A549 (cell line): Measurements from ENCODE around the gene DIP2C.

Experiments
- CHD2 ChIP-seq: fragments of 150-350 bp; IDR thresholded peaks from 2 replicates; pipeline ENCODE4 v1.6.1; 2014; ENCODE audit warnings: low read length; ENCODE audit not compliant: partially characterized antibody
- JUN ChIP-seq, 2 experiments: fragments of >200 bp; sonication (Bioruptor Twin); formaldehyde crosslinking; IDR thresholded peaks; 2 replicates in 1 of 2; 3 replicates in 1 of 2; pipeline ENCODE4 v1.6.1; 2016 to 2017
- MYC ChIP-seq: IDR thresholded peaks from 2 replicates; pipeline ENCODE4 v1.6.1; 2012; ENCODE audit warnings: mild to moderate bottlenecking, inconsistent platforms, low read length, improper control_type of control experiment, borderline replicate concordance
- NPAS2 ChIP-seq: fragments of 250-450 bp; sonication (Bioruptor Pico); IDR thresholded peaks from 2 replicates; pipeline ENCODE4 v1.8.0; 2022; ENCODE audit warnings: mild to moderate bottlenecking, moderate library complexity, borderline replicate concordance
- POLR2A ChIP-seq: IDR thresholded peaks from 2 replicates; pipeline ENCODE4 v1.6.1; 2012; ENCODE audit warnings: mild to moderate bottlenecking, low read length
- POLR2AphosphoS2 ChIP-seq: conservative IDR thresholded peaks from 2 replicates; pipeline ENCODE4 v1.6.1; 2012; ENCODE audit warnings: low read length, improper control_type of control experiment, inconsistent platforms
- RAD21 ChIP-seq, 2 experiments: fragments of >200 bp in 1 of 2; sonication (Bioruptor Twin) in 1 of 2; formaldehyde crosslinking in 1 of 2; IDR thresholded peaks in 1 of 2; conservative IDR thresholded peaks in 1 of 2; 2 replicates in 1 of 2; 3 replicates in 1 of 2; pipeline ENCODE4 v1.6.1; 2012 to 2018; ENCODE audit warnings: inconsistent platforms in 1 of 2
- ZFP36 ChIP-seq: fragments of 450-650 bp; IDR thresholded peaks from 2 replicates; pipeline ENCODE4 v1.6.1; 2014; ENCODE audit warnings: borderline replicate concordance; ENCODE audit not compliant: partially characterized antibody
- TF ChIP-seq, protein P1 (sequence below): fragments of >200 bp; sonication (Bioruptor Twin); formaldehyde crosslinking; IDR thresholded peaks from 3 replicates; pipeline ENCODE4 v1.5.1; 2016
- TF ChIP-seq, protein P2 (sequence below): fragments of 450-650 bp; IDR thresholded peaks from 2 replicates; pipeline ENCODE4 v1.6.1; 2014; ENCODE audit warnings: antibody characterized with exemption
- TF ChIP-seq, protein P3 (sequence below): IDR thresholded peaks from 2 replicates; pipeline ENCODE4 v1.6.1; 2012
- TF ChIP-seq, protein P4 (sequence below): fragments of 250-450 bp; sonication (Bioruptor Pico); IDR thresholded peaks from 2 replicates; pipeline ENCODE4 v1.5.0; 2021; ENCODE audit warnings: mild to moderate bottlenecking, moderate library complexity, borderline replicate concordance

DNA sequence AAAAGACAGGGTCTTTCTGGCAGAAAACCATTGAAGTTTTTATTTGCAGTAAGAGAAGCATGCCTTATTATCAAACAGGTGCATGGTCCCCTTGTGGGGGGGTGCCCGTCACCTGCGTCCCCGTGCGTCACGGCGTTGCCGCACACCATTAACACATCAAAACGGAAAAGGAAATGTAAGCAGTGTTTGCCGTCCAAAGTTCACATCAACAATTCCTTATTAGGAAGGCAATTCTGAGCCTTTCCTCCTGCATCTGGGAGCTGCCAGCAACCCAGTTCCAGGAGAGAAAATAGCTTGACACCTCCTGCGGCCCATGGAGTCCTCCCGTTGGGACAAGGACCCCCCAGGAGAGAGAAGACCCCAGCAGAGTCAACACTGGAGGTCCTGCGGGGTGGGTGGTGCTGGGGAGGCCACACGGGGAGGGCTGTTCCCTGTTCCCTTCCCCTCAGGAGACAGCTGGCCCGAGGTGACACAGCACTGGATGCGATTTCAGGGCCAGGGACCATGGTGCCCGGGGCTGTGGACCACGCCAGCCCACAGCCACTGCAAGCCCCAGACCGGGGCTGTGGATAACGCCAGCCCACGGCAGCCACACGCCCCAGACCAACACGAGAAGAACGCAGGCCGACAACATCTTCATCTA, 39.5 kb downstream of the DIP2C start:
- TF ChIP-seq JUN (IDR thresholded peaks at IDR 0.05) (no peak), CHD2 (no peak), ZFP36 (no peak), POLR2AphosphoS2 (no peak), POLR2A (no peak), RAD21 (conservative IDR thresholded peaks at IDR 0.05 in 1 of 2, IDR thresholded peaks at IDR 0.05 in 1 of 2) (no peak), MYC (no peak), NPAS2 (CRISPR knock-in tag) (no peak)
- TF ChIP-seq, protein P1, sequence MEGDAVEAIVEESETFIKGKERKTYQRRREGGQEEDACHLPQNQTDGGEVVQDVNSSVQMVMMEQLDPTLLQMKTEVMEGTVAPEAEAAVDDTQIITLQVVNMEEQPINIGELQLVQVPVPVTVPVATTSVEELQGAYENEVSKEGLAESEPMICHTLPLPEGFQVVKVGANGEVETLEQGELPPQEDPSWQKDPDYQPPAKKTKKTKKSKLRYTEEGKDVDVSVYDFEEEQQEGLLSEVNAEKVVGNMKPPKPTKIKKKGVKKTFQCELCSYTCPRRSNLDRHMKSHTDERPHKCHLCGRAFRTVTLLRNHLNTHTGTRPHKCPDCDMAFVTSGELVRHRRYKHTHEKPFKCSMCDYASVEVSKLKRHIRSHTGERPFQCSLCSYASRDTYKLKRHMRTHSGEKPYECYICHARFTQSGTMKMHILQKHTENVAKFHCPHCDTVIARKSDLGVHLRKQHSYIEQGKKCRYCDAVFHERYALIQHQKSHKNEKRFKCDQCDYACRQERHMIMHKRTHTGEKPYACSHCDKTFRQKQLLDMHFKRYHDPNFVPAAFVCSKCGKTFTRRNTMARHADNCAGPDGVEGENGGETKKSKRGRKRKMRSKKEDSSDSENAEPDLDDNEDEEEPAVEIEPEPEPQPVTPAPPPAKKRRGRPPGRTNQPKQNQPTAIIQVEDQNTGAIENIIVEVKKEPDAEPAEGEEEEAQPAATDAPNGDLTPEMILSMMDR, result no peak
- TF ChIP-seq, protein P2, sequence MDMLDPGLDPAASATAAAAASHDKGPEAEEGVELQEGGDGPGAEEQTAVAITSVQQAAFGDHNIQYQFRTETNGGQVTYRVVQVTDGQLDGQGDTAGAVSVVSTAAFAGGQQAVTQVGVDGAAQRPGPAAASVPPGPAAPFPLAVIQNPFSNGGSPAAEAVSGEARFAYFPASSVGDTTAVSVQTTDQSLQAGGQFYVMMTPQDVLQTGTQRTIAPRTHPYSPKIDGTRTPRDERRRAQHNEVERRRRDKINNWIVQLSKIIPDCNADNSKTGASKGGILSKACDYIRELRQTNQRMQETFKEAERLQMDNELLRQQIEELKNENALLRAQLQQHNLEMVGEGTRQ, result no peak
- TF ChIP-seq, protein P3, sequence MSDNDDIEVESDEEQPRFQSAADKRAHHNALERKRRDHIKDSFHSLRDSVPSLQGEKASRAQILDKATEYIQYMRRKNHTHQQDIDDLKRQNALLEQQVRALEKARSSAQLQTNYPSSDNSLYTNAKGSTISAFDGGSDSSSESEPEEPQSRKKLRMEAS, result no peak
- TF ChIP-seq, protein P4, sequence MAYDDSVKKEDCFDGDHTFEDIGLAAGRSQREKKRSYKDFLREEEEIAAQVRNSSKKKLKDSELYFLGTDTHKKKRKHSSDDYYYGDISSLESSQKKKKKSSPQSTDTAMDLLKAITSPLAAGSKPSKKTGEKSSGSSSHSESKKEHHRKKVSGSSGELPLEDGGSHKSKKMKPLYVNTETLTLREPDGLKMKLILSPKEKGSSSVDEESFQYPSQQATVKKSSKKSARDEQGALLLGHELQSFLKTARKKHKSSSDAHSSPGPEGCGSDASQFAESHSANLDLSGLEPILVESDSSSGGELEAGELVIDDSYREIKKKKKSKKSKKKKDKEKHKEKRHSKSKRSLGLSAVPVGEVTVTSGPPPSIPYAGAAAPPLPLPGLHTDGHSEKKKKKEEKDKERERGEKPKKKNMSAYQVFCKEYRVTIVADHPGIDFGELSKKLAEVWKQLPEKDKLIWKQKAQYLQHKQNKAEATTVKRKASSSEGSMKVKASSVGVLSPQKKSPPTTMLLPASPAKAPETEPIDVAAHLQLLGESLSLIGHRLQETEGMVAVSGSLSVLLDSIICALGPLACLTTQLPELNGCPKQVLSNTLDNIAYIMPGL (CRISPR knock-in tag), result no peak
